Measurements from ENCODE around the gene PAX7. TPM values are rescaled to one million over a fixed set of nuclear protein-coding genes. Genes with fewer than 3 reads are reported as not detected.
A peak's percentile ranks its signal among the peaks of the same experiment; 100 is the strongest.

Gene PAX7
- total RNA-seq, 1 donor from 2014 or later = 1.4 TPM

DNA sequence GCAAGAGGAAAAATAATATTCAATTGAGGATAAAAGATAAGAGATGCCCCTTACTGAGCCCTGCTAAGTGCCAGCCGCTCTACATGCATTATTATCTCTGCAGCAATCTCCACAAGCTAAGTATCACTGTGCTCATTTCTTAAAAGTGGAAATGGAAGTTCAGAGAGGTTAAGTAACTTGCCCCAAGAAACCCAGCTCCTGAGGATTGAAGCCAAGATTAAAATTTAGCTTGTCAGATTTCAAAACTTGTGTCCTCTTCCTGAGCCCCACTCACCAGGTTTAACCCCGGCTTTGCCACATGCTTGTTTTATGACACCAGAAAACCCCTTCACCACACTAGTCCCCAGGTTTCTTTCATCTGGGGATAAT lies 11.2 kb upstream of the PAX7 start:
- Mint-ChIP-seq H3K27me3 (ENCODE audit: unreplicated experiment) (peaks cover 3% of the 10 kb centered on the region), H3K36me3 (ENCODE audit: low read depth, unreplicated experiment) (no peaks in the 10 kb centered on the region), H3K4me1 (ENCODE audit: unreplicated experiment) (no peaks in the 10 kb centered on the region), H3K27ac (ENCODE audit: unreplicated experiment) (no peak overlapping the region), H3K9me3 (ENCODE audit: unreplicated experiment) (no peaks in the 10 kb centered on the region), H3K4me3 (ENCODE audit: unreplicated experiment) (no peak overlapping the region)
- TF ChIP-seq, protein P1, sequence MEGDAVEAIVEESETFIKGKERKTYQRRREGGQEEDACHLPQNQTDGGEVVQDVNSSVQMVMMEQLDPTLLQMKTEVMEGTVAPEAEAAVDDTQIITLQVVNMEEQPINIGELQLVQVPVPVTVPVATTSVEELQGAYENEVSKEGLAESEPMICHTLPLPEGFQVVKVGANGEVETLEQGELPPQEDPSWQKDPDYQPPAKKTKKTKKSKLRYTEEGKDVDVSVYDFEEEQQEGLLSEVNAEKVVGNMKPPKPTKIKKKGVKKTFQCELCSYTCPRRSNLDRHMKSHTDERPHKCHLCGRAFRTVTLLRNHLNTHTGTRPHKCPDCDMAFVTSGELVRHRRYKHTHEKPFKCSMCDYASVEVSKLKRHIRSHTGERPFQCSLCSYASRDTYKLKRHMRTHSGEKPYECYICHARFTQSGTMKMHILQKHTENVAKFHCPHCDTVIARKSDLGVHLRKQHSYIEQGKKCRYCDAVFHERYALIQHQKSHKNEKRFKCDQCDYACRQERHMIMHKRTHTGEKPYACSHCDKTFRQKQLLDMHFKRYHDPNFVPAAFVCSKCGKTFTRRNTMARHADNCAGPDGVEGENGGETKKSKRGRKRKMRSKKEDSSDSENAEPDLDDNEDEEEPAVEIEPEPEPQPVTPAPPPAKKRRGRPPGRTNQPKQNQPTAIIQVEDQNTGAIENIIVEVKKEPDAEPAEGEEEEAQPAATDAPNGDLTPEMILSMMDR (IDR thresholded peaks at IDR 0.05; ENCODE audit: unreplicated experiment) = no peak
- DNase-seq (ENCODE audit: low spot score) = no peak

GRCh38 chr1:18628511-18628910 lies 2.1 kb upstream of the PAX7 start:
- H3K4me3 Mint-ChIP-seq (ENCODE audit: unreplicated experiment) = peak overlapping the region; percentile 26
- no peak for DNase-seq (ENCODE audit: low spot score)
- H3K36me3 Mint-ChIP-seq (ENCODE audit: low read depth, unreplicated experiment) = peaks cover 6% of the 10 kb centered on the region
- TF ChIP-seq, protein P1 (IDR thresholded peaks at IDR 0.05; ENCODE audit: unreplicated experiment) = no peak
- H3K27me3 Mint-ChIP-seq (ENCODE audit: unreplicated experiment) = peaks cover 28% of the 10 kb centered on the region
- peaks cover 17% of the 10 kb centered on the region for H3K4me1 Mint-ChIP-seq (ENCODE audit: unreplicated experiment)
- no peak overlapping the region for H3K27ac Mint-ChIP-seq (ENCODE audit: unreplicated experiment)
- no peaks in the 10 kb centered on the region for H3K9me3 Mint-ChIP-seq (ENCODE audit: unreplicated experiment)

DNA sequence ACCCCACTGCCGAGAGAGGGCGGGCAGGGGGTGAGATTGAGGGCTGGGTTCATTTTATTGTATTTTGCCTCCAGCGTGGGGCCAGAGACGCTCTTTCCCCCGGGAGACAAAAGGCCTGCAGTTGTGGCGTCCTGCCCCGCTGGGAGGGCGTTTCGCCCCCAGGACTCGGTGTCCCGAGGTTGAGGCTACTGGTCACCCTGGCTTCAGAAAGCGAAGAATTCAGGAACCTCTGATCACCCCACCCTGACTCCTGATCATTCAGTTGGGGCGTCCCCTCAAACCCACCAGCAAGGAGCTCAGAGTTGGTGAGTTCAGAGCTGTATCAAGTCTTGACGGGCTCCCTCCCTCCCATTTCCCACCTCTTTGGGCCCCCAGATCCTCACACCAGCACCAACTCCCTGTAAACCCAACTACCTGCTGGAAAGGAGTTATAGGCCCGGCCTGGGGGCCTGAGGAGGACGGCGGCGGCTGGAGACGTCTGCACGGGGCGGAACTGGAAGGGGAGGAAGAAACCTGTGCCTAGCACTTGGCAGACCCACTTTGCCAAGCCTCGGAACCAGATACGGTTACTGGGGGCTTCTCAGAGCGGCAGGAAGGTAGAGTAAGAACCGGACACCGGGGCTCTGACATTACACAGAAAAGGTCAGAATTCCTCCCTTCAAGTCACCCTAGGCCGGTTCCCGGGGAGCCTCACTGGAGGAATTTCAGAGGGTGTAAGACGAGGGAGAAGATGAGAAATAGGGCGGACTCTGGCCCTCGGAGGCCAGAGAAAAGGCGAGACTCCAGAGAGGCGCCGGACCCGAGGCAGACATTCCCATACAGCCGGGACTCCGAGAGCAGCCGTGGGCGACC lies 761 bp upstream of the PAX7 start:
- TF ChIP-seq, protein P1 (IDR thresholded peaks at IDR 0.05; ENCODE audit: unreplicated experiment) = no peak
- DNase-seq (ENCODE audit: low spot score) = no peak
- H3K27ac Mint-ChIP-seq (ENCODE audit: unreplicated experiment) = no peak overlapping the region
- H3K4me1 Mint-ChIP-seq (ENCODE audit: unreplicated experiment) = peaks cover 25% of the 10 kb centered on the region
- peak overlapping the region; percentile 69 for H3K4me3 Mint-ChIP-seq (ENCODE audit: unreplicated experiment)
- H3K36me3 Mint-ChIP-seq (ENCODE audit: low read depth, unreplicated experiment) = peaks cover 6% of the 10 kb centered on the region
- peaks cover 39% of the 10 kb centered on the region for H3K27me3 Mint-ChIP-seq (ENCODE audit: unreplicated experiment)
- no peaks in the 10 kb centered on the region for H3K9me3 Mint-ChIP-seq (ENCODE audit: unreplicated experiment)

DNA sequence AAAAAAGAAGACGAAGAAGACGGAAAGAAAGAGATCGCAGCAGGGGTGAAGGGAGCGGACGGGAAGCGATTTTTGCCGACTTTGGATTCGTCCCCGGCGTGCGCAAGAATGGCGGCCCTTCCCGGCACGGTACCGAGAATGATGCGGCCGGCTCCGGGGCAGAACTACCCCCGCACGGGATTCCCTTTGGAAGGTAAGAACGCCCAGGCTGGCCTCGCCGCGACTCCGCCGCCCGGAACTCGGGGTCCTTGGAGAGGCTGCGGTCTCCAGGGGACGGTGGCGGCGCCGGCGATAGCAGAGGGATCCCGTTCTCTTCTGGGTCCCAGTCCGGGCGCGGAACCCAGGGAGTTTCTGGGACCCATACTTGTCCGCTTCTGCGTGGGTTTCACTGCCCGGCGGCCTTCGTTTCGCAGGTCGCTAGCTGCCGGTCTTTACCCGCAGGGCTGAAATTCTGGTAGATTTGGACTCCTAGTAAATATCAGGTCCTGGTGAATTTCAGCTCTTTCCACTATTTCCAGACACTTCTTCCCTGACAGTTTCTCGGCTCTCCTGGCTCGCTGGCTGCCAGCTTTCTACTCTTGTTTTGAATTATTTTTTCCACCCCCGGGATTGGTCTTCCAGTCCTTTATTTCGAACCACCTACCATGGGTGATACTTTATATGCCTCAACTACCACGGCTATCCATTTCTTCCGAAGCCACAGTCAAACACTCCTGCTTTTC lies 1.0 kb downstream of the PAX7 start:
- TF ChIP-seq, protein P1 (IDR thresholded peaks at IDR 0.05; ENCODE audit: unreplicated experiment) = no peak
- H3K27me3 Mint-ChIP-seq (ENCODE audit: unreplicated experiment) = peaks cover 46% of the 10 kb centered on the region
- H3K27ac Mint-ChIP-seq (ENCODE audit: unreplicated experiment) = no peak overlapping the region
- DNase-seq (ENCODE audit: low spot score) = peak; percentile 45
- H3K36me3 Mint-ChIP-seq (ENCODE audit: low read depth, unreplicated experiment) = peaks cover 9% of the 10 kb centered on the region
- no peaks in the 10 kb centered on the region for H3K9me3 Mint-ChIP-seq (ENCODE audit: unreplicated experiment)
- H3K4me3 Mint-ChIP-seq (ENCODE audit: unreplicated experiment) = peak overlapping the region; percentile 86
- H3K4me1 Mint-ChIP-seq (ENCODE audit: unreplicated experiment) = peaks cover 36% of the 10 kb centered on the region

DNA sequence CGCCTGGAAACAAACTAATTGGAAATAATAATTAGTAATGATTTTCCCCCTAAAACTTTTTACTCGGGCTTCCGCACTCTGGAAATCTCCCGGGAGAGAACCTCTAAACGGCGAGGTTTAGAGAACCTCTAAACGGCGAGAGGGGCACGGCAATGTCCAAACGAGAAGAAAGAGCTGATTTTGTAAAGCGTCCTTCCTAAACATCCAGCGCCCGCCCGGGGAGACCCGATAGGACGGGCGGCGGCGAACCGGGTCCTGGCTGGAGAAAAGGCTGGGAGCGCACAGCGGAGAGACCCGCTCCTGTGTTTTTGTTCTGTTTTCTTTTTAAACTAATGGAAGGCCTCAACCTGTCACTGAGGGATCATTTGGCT lies 1.6 kb downstream of the PAX7 start:
- Mint-ChIP-seq H3K4me3 (ENCODE audit: unreplicated experiment) (peak overlapping the region; percentile 86), H3K27ac (ENCODE audit: unreplicated experiment) (no peak overlapping the region), H3K36me3 (ENCODE audit: low read depth, unreplicated experiment) (peaks cover 9% of the 10 kb centered on the region), H3K27me3 (ENCODE audit: unreplicated experiment) (peaks cover 46% of the 10 kb centered on the region), H3K4me1 (ENCODE audit: unreplicated experiment) (peaks cover 40% of the 10 kb centered on the region), H3K9me3 (ENCODE audit: unreplicated experiment) (no peaks in the 10 kb centered on the region)
- TF ChIP-seq, protein P1 (IDR thresholded peaks at IDR 0.05; ENCODE audit: unreplicated experiment) = no peak
- peak; percentile 27 for DNase-seq (ENCODE audit: low spot score)
